Activated naive CD4-positive, alpha-beta T cell treated with anti-CD3 and anti-CD28 coated beads, Interleukin-2, amount 50 U/mL, for 24 hours (primary cell): Measurements from ENCODE around the gene KRTAP12-1.
A peak's percentile ranks its signal among the peaks of the same experiment; 100 is the strongest.

ENCODE experiments used
- H3K27ac Mint-ChIP-seq: one replicate; pipeline ENCODE4 v1.8.0; 2021; ENCODE audit warnings: mild to moderate bottlenecking, mixed read lengths
- H3K27me3 Mint-ChIP-seq: one replicate; pipeline ENCODE4 v1.8.0; 2021; ENCODE audit warnings: mixed read lengths
- H3K36me3 Mint-ChIP-seq: one replicate; pipeline ENCODE4 v1.8.0; 2021; ENCODE audit warnings: mixed read lengths
- H3K4me1 Mint-ChIP-seq: one replicate; pipeline ENCODE4 v1.8.0; 2021; ENCODE audit warnings: mixed read lengths
- H3K4me3 Mint-ChIP-seq: one replicate; pipeline ENCODE4 v1.8.0; 2021; ENCODE audit warnings: mild to moderate bottlenecking, mixed read lengths
- H3K9me3 Mint-ChIP-seq: one replicate; pipeline ENCODE4 v1.8.0; 2021; ENCODE audit warnings: mixed read lengths

KRTAP12-1 gene

GRCh38 chr21:44716984-44717383 is 35.0 kb upstream of the KRTAP12-1 start:
- Mint-ChIP-seq H3K9me3 (no peaks in the 10 kb centered on the region), H3K36me3 (no peaks in the 10 kb centered on the region), H3K27ac (no peak overlapping the region), H3K4me1 (peaks cover 8% of the 10 kb centered on the region), H3K4me3 (no peak overlapping the region), H3K27me3 (peaks cover 20% of the 10 kb centered on the region)

GRCh38 chr21:44714905-44715304 is 32.9 kb upstream of the KRTAP12-1 start:
- H3K4me3 Mint-ChIP-seq, result no peak overlapping the region
- H3K36me3 Mint-ChIP-seq, result no peaks in the 10 kb centered on the region
- H3K4me1 Mint-ChIP-seq, result peaks cover 25% of the 10 kb centered on the region
- H3K27ac Mint-ChIP-seq, result no peak overlapping the region
- no peaks in the 10 kb centered on the region for H3K9me3 Mint-ChIP-seq
- H3K27me3 Mint-ChIP-seq, result peaks cover 30% of the 10 kb centered on the region

GRCh38 chr21:44713846-44714245 is 31.9 kb upstream of the KRTAP12-1 start:
- Mint-ChIP-seq H3K9me3 (no peaks in the 10 kb centered on the region), H3K27ac (no peak overlapping the region), H3K4me1 (peaks cover 35% of the 10 kb centered on the region), H3K36me3 (no peaks in the 10 kb centered on the region), H3K27me3 (peaks cover 36% of the 10 kb centered on the region), H3K4me3 (no peak overlapping the region)

- no peaks in the 10 kb centered on the region for H3K36me3 Mint-ChIP-seq
- no peak overlapping the region for H3K27ac Mint-ChIP-seq
- H3K4me1 Mint-ChIP-seq, result peaks cover 35% of the 10 kb centered on the region
- no peaks in the 10 kb centered on the region for H3K9me3 Mint-ChIP-seq
- no peak overlapping the region for H3K4me3 Mint-ChIP-seq
- peaks cover 36% of the 10 kb centered on the region for H3K27me3 Mint-ChIP-seq
Measured at GRCh38 chr21:44713130-44713529, 31.2 kb upstream of the KRTAP12-1 start.

- H3K4me3 Mint-ChIP-seq, result no peak overlapping the region
- peaks cover 38% of the 10 kb centered on the region for H3K4me1 Mint-ChIP-seq
- H3K27ac Mint-ChIP-seq, result no peak overlapping the region
- peaks cover 39% of the 10 kb centered on the region for H3K27me3 Mint-ChIP-seq
- no peaks in the 10 kb centered on the region for H3K36me3 Mint-ChIP-seq
- H3K9me3 Mint-ChIP-seq, result no peaks in the 10 kb centered on the region
Measured at GRCh38 chr21:44712203-44713028, 30.5 kb upstream of the KRTAP12-1 start.

DNA sequence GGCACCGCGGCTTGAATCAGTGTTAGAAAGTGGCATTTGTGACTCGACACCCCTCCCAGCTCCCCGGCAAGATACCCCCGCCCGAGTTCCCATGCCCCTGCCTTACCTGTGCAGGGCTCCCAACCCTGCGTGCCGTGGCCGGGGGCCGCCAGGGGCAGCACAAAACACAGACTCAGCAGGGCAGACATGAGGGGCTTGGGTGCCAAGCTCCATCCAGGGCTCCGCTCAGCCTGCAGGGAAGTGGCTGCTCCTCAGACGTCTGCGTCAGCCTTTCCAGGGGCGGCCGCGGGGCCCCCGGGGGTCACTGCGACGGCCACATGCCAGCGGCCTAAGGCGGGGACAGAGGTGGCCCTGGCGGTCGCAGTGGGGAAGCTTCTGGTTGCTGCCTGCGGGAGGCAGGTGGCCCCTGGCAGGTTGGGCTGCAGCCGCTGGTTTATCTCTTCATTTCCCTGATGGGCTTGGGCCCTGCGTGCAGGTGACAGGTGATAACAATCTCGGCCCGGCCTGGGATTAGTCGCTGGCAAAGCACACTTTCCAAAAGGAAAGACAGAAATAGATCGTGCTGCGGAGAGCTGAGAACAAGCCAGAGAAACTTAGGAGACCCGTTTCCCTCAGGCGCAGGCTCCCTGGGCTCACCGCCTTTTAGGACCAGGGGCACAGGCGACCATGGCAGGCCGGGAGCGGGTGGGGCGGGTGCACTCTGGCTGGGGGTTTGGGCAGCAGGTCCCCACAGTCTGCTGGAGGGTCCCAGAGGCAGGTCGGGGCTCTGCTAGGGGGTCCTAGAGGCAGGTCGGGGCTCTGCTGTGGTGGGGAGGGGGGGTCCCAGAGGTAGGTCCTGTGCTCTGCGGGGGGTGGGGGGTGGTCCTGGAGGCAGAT is 29.6 kb upstream of the KRTAP12-1 start, which contains the start of gene TSPEAR:
Gene TSPEAR (minus strand): TSS at position 246 of the 876 bp plus-strand sequence. CDS start 58 bp downstream, at position 188.
- H3K9me3 Mint-ChIP-seq, result no peaks in the 10 kb centered on the region
- no peaks in the 10 kb centered on the region for H3K36me3 Mint-ChIP-seq
- peaks cover 40% of the 10 kb centered on the region for H3K4me1 Mint-ChIP-seq
- no peak within 1 kb of the TSS for H3K27ac Mint-ChIP-seq
- peaks cover 41% of the 10 kb centered on the region for H3K27me3 Mint-ChIP-seq
- peak within 1 kb of the TSS; percentile 36 for H3K4me3 Mint-ChIP-seq

DNA sequence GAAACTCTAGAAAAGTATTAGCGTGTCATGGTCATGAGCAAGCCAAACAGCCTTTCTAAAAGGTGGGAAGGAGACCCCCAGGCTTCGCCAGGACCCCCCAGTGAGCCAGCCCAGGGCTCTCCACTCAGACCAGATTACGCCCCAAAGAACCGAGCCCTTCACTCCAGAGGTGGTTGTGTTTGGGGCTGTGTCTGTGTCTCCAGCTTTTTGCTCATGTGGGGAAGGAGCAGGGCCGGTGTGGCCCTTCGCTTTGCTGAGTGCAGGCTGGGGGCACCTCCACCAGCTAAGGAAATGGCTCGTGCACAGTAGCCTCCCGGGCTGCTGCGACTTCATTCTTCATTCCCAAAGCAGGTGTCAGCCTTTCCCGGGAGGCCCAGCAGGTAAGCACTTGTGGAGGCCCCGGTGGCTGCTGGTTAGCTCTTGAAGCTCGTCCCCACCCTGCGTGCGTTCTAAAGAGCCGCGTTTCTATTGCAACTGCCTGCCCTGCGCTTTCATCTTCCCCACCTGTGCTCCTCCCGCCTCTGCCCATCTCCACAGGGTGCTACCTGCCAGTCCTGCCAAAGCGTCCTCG is 28.9 kb upstream of the KRTAP12-1 start:
- H3K36me3 Mint-ChIP-seq, result peaks cover 1% of the 10 kb centered on the region
- H3K27ac Mint-ChIP-seq, result no peak overlapping the region
- peaks cover 41% of the 10 kb centered on the region for H3K27me3 Mint-ChIP-seq

GRCh38 chr21:44710294-44710665 is 28.3 kb upstream of the KRTAP12-1 start:
- peak overlapping the region; percentile 36 for H3K4me3 Mint-ChIP-seq
- peaks cover 43% of the 10 kb centered on the region for H3K27me3 Mint-ChIP-seq
- peaks cover 38% of the 10 kb centered on the region for H3K4me1 Mint-ChIP-seq
- H3K9me3 Mint-ChIP-seq, result no peaks in the 10 kb centered on the region
- no peak overlapping the region for H3K27ac Mint-ChIP-seq
- H3K36me3 Mint-ChIP-seq, result peaks cover 4% of the 10 kb centered on the region

More for the DNA sequence above, 28.9 kb upstream of the KRTAP12-1 start:
- H3K4me3 Mint-ChIP-seq, result peak overlapping the region; percentile 36
- H3K4me1 Mint-ChIP-seq, result peaks cover 40% of the 10 kb centered on the region
- no peaks in the 10 kb centered on the region for H3K9me3 Mint-ChIP-seq

DNA sequence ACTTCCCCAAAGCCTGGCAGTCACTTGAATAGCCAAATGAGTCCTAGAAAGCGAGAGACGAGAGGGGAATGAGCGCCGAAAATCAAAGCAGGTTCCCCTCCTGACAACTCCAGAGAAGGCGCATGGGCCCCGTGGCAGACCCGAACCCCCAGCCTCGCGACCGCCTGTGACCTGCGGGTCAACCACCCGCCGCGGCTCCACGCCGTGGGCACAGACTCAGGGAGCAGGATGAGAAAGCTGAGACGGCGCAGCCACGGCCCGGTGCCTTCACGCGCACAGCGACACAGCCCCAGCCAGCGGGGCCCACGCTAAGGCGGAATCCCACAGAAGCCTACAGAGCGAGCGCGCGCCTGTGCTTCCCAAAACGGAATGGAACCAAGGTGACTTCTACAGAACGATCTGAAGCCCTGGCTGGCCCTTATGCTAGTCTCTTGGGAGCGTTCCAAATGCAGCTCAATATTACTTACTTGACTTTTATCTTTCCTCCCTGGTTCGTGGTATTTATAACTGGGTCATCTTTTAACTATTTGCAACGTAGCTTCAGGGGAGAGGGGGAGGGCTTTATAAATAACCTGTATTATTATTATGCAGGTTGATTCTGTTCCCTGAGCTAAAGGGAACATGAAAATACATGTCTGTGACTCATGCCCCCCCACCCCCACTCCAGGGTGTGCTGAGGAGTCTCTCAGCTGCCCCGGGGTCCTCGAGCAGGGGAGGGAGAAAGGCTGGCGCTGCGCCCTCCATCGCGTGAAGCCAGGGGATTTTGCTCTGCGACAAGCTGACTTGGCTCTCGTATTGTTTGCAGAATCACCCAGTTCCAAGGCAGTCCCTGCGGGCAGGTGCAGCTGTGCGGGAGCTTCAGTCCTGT is 27.7 kb upstream of the KRTAP12-1 start:
- Mint-ChIP-seq H3K9me3 (no peaks in the 10 kb centered on the region), H3K27ac (no peak overlapping the region), H3K36me3 (peaks cover 6% of the 10 kb centered on the region), H3K4me1 (peaks cover 32% of the 10 kb centered on the region), H3K27me3 (peaks cover 45% of the 10 kb centered on the region), H3K4me3 (peak overlapping the region; percentile 74)

GRCh38 chr21:44708866-44709425 is 27.0 kb upstream of the KRTAP12-1 start:
- Mint-ChIP-seq H3K36me3 (peaks cover 6% of the 10 kb centered on the region), H3K27me3 (peaks cover 49% of the 10 kb centered on the region), H3K9me3 (no peaks in the 10 kb centered on the region), H3K27ac (no peak overlapping the region), H3K4me3 (peak overlapping the region; percentile 74), H3K4me1 (peaks cover 32% of the 10 kb centered on the region)

- Mint-ChIP-seq H3K27ac (no peak overlapping the region), H3K4me1 (peaks cover 32% of the 10 kb centered on the region), H3K36me3 (peaks cover 6% of the 10 kb centered on the region), H3K27me3 (peaks cover 44% of the 10 kb centered on the region), H3K9me3 (no peaks in the 10 kb centered on the region), H3K4me3 (peak overlapping the region; percentile 7)
Measured at GRCh38 chr21:44708213-44708865, 26.4 kb upstream of the KRTAP12-1 start.

- Mint-ChIP-seq H3K27ac (no peak overlapping the region), H3K4me3 (no peak overlapping the region), H3K27me3 (peaks cover 46% of the 10 kb centered on the region), H3K4me1 (peaks cover 32% of the 10 kb centered on the region), H3K36me3 (peaks cover 6% of the 10 kb centered on the region), H3K9me3 (no peaks in the 10 kb centered on the region)
Measured at GRCh38 chr21:44706706-44707581, 25.0 kb upstream of the KRTAP12-1 start.

GRCh38 chr21:44706026-44706705 is 24.2 kb upstream of the KRTAP12-1 start:
- H3K27me3 Mint-ChIP-seq, result peaks cover 46% of the 10 kb centered on the region
- peaks cover 25% of the 10 kb centered on the region for H3K4me1 Mint-ChIP-seq
- peak overlapping the region; percentile 30 for H3K27ac Mint-ChIP-seq
- H3K9me3 Mint-ChIP-seq, result no peaks in the 10 kb centered on the region
- no peak overlapping the region for H3K4me3 Mint-ChIP-seq
- peaks cover 6% of the 10 kb centered on the region for H3K36me3 Mint-ChIP-seq
